ENCODE data around the gene IL17B.

Gene IL17B

DNA sequence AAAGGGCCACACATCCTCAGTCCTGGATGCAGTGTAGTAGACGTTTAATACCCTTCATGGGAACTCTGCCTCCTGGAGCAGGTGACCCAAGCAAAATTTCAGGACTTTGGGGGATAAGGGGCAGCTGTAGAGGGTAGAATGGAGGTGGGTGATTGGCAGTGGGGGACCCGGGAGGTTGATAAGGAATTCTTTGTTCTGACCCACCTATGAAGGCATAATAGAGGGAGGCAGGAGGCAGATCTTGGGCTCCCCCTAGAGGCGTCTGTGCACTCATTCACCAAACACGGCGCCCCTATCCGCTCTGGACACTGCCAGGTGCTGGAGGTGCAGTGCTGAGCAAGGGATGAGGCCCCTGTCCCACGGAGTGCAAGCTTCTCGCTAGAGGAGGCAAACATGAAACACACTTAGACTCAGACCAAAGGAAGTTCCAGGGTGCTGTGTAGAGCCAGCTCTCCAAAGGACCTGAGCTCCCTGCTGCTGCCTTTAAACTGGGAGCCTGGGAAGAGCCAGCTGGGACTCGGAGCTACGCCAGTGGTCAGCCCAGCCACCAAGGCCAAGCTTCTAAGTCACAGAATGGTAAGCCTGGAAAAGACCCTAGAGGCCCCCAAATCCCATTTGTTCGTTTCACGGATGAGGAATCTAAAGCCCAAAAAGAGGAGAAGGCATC is 7.7 kb downstream of the IL17B start:
- Histone ChIP-seq H3K9me3 (ENCODE audit: control insufficient read depth in 5 of 5, low read length in 5 of 5) (no peaks in the 10 kb centered on the region), H3K27me3 (ENCODE audit: control insufficient read depth in 5 of 5, insufficient read depth in 4 of 5, low read length in 5 of 5) (peaks cover 0 to 2% (median 0%) of the 10 kb centered on the region in 5 donors), H3K4me3 (ENCODE audit: low read depth in 1 of 5, low read length in 5 of 5) (no peak overlapping the region), H3K9ac (ENCODE audit: low read length in 5 of 5) (no peak overlapping the region), H3K36me3 (ENCODE audit: control insufficient read depth in 5 of 5, insufficient read depth in 5 of 5, low read length in 5 of 5) (no peaks in the 10 kb centered on the region), H3K4me1 (ENCODE audit: control insufficient read depth in 5 of 5, insufficient read depth in 5 of 5, low read length in 5 of 5) (peaks cover 0 to 17% (median 3%) of the 10 kb centered on the region in 5 donors), H3K27ac (ENCODE audit: low read depth, low read length) (no peak overlapping the region)

DNA sequence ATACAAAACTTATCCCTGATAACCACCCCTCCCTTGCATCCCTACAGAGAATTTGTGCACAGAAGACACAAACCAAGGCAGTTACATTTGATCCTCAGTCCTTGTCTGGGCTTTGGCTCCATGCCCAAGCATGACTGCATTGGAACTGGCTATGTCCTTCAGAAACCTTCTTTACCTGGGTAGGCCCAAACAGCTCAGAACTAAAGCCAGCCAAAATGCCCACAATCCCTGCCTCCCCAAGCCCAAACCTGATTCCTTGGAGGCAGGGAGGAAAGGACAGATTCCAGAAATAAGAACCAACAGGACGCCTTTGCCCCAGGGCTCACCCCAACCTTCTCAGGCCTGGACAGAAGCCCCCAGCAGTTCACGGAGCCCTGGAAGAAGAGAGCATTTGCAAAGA is 8.2 kb downstream of the IL17B start:
- H3K9ac ChIP-seq (ENCODE audit: low read length in 5 of 5): no peak overlapping the region
- H3K36me3 ChIP-seq (ENCODE audit: control insufficient read depth in 5 of 5, insufficient read depth in 5 of 5, low read length in 5 of 5): no peaks in the 10 kb centered on the region
- peaks cover 0 to 17% (median 3%) of the 10 kb centered on the region in 5 donors for H3K4me1 ChIP-seq (ENCODE audit: control insufficient read depth in 5 of 5, insufficient read depth in 5 of 5, low read length in 5 of 5)
- no peak overlapping the region for H3K4me3 ChIP-seq (ENCODE audit: low read depth in 1 of 5, low read length in 5 of 5)
- H3K27ac ChIP-seq (ENCODE audit: low read depth, low read length): no peak overlapping the region
- H3K27me3 ChIP-seq (ENCODE audit: control insufficient read depth in 5 of 5, insufficient read depth in 4 of 5, low read length in 5 of 5): peaks cover 0 to 2% (median 0%) of the 10 kb centered on the region in 5 donors
- H3K9me3 ChIP-seq (ENCODE audit: control insufficient read depth in 5 of 5, low read length in 5 of 5): no peaks in the 10 kb centered on the region

GRCh38 chr5:149367972-149368645 is 11.0 kb downstream of the IL17B start:
- no peak overlapping the region for H3K4me3 ChIP-seq (ENCODE audit: low read depth in 1 of 5, low read length in 5 of 5)
- H3K9me3 ChIP-seq (ENCODE audit: control insufficient read depth in 5 of 5, low read length in 5 of 5): no peaks in the 10 kb centered on the region
- H3K36me3 ChIP-seq (ENCODE audit: control insufficient read depth in 5 of 5, insufficient read depth in 5 of 5, low read length in 5 of 5): no peaks in the 10 kb centered on the region
- H3K27me3 ChIP-seq (ENCODE audit: control insufficient read depth in 5 of 5, insufficient read depth in 4 of 5, low read length in 5 of 5): peaks cover 0 to 2% (median 0%) of the 10 kb centered on the region in 5 donors
- no peak overlapping the region for H3K27ac ChIP-seq (ENCODE audit: low read depth, low read length)
- no peak overlapping the region for H3K9ac ChIP-seq (ENCODE audit: low read length in 5 of 5)
- H3K4me1 ChIP-seq (ENCODE audit: control insufficient read depth in 5 of 5, insufficient read depth in 5 of 5, low read length in 5 of 5): peaks cover 0 to 17% (median 3%) of the 10 kb centered on the region in 5 donors

DNA sequence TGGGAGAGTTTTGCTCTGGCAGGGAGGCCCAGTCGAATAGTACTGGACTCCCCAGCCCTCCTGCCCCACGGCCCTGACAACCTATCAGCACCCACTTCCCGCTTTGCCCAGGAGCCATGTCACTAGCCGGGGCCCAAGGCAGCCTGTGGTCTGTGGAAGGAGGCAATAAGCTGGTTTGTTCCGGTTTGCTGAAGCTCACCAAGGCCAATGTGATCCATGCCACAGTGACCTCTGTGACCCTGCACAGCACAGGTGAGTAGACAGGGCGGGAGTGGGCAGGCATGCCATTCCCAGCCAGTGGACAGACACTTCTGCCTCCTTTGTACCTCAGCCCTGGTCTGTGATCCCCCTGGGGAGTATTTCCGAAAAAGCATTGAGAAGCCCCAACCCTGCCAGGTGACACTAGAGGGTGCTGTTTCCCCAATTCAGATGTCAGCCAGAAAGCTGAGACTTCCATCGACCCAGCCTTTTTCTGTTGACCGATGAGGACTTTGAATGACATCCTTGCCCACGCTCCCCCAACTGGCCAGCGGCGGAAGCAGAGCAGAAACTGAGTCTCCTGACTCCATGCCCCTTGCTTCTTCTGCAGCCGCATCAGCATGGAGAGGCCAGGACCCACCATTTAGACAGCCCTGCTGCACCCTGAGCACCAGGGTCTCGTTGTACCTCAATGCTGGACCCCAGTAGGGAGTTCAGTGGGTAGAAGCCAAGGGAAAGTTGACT is 11.7 kb downstream of the IL17B start:
- Histone ChIP-seq H3K4me1 (ENCODE audit: control insufficient read depth in 5 of 5, insufficient read depth in 5 of 5, low read length in 5 of 5) (peaks cover 0 to 17% (median 3%) of the 10 kb centered on the region in 5 donors), H3K27ac (ENCODE audit: low read depth, low read length) (no peak overlapping the region), H3K27me3 (ENCODE audit: control insufficient read depth in 5 of 5, insufficient read depth in 4 of 5, low read length in 5 of 5) (peaks cover 0 to 2% (median 0%) of the 10 kb centered on the region in 5 donors), H3K9me3 (ENCODE audit: control insufficient read depth in 5 of 5, low read length in 5 of 5) (no peaks in the 10 kb centered on the region), H3K9ac (ENCODE audit: low read length in 5 of 5) (no peak overlapping the region), H3K4me3 (ENCODE audit: low read depth in 1 of 5, low read length in 5 of 5) (no peak overlapping the region), H3K36me3 (ENCODE audit: control insufficient read depth in 5 of 5, insufficient read depth in 5 of 5, low read length in 5 of 5) (no peaks in the 10 kb centered on the region)

GRCh38 chr5:149366169-149366729 is 12.8 kb downstream of the IL17B start:
- no peak overlapping the region for H3K4me3 ChIP-seq (ENCODE audit: low read depth in 1 of 5, low read length in 5 of 5)
- H3K36me3 ChIP-seq (ENCODE audit: control insufficient read depth in 5 of 5, insufficient read depth in 5 of 5, low read length in 5 of 5): no peaks in the 10 kb centered on the region
- H3K9ac ChIP-seq (ENCODE audit: low read length in 5 of 5): no peak overlapping the region
- H3K27ac ChIP-seq (ENCODE audit: low read depth, low read length): no peak overlapping the region
- no peaks in the 10 kb centered on the region for H3K27me3 ChIP-seq (ENCODE audit: control insufficient read depth in 5 of 5, insufficient read depth in 4 of 5, low read length in 5 of 5)
- no peaks in the 10 kb centered on the region for H3K9me3 ChIP-seq (ENCODE audit: control insufficient read depth in 5 of 5, low read length in 5 of 5)
- peaks cover 0 to 8% (median 2%) of the 10 kb centered on the region in 5 donors for H3K4me1 ChIP-seq (ENCODE audit: control insufficient read depth in 5 of 5, insufficient read depth in 5 of 5, low read length in 5 of 5)

DNA sequence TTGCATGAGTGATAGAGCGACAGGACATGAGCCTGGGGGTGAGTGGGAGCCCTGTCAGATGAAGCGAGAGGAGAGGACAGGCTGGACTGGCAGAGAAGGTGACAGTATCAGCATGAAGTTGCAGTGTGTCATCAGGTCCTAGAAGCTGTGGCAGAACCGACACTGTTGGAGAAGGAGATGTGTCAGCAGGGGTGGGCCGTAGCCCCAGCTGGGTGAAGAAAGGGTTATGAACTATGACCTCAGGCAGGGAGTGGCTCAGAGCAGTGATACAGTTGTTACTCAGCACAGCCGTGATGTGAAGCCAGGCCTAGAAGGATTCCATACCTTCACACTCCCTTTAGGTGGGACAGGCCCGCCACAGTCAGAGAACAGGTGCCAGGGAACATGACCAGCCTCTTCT is 13.7 kb downstream of the IL17B start:
- no peak overlapping the region for H3K9ac ChIP-seq (ENCODE audit: low read length in 5 of 5)
- H3K27me3 ChIP-seq (ENCODE audit: control insufficient read depth in 5 of 5, insufficient read depth in 4 of 5, low read length in 5 of 5): no peaks in the 10 kb centered on the region

DNA sequence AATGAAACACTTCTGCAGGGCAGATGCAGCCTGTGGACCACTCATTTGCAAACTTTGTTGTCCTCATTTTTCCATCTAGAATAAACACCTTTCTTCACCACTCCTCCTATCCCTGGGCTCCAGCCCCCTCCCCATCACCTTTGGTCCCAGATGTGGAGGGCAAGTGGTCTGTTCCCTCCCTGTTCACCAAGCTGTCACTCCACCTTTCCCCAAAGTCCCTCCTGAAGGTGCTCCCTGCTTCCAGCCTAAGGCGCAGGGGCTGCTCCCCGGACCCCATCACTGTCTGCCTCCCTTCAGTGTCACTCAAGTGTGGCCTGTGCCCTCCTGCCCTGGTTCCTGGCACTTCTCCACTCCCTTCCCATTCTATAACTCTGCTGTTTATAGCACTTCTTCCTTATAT is 14.4 kb downstream of the IL17B start:
- Histone ChIP-seq H3K9me3 (ENCODE audit: control insufficient read depth in 5 of 5, low read length in 5 of 5) (no peaks in the 10 kb centered on the region), H3K4me1 (ENCODE audit: control insufficient read depth in 5 of 5, insufficient read depth in 5 of 5, low read length in 5 of 5) (peaks cover 0 to 7% (median 0%) of the 10 kb centered on the region in 5 donors), H3K36me3 (ENCODE audit: control insufficient read depth in 5 of 5, insufficient read depth in 5 of 5, low read length in 5 of 5) (no peaks in the 10 kb centered on the region), H3K4me3 (ENCODE audit: low read depth in 1 of 5, low read length in 5 of 5) (no peak overlapping the region), H3K27me3 (ENCODE audit: control insufficient read depth in 5 of 5, insufficient read depth in 4 of 5, low read length in 5 of 5) (no peaks in the 10 kb centered on the region), H3K27ac (ENCODE audit: low read depth, low read length) (no peak overlapping the region), H3K9ac (ENCODE audit: low read length in 5 of 5) (no peak overlapping the region)

More for the DNA sequence above, 13.7 kb downstream of the IL17B start:
- no peak overlapping the region for H3K4me3 ChIP-seq (ENCODE audit: low read depth in 1 of 5, low read length in 5 of 5)
- H3K9me3 ChIP-seq (ENCODE audit: control insufficient read depth in 5 of 5, low read length in 5 of 5): no peaks in the 10 kb centered on the region
- H3K36me3 ChIP-seq (ENCODE audit: control insufficient read depth in 5 of 5, insufficient read depth in 5 of 5, low read length in 5 of 5): no peaks in the 10 kb centered on the region
- peaks cover 0 to 7% (median 0%) of the 10 kb centered on the region in 5 donors for H3K4me1 ChIP-seq (ENCODE audit: control insufficient read depth in 5 of 5, insufficient read depth in 5 of 5, low read length in 5 of 5)
- no peak overlapping the region for H3K27ac ChIP-seq (ENCODE audit: low read depth, low read length)

GRCh38 chr5:149363936-149364335 is 15.2 kb downstream of the IL17B start:
- no peak overlapping the region for H3K9ac ChIP-seq (ENCODE audit: low read length in 5 of 5)
- H3K36me3 ChIP-seq (ENCODE audit: control insufficient read depth in 5 of 5, insufficient read depth in 5 of 5, low read length in 5 of 5): no peaks in the 10 kb centered on the region
- H3K9me3 ChIP-seq (ENCODE audit: control insufficient read depth in 5 of 5, low read length in 5 of 5): no peaks in the 10 kb centered on the region
- H3K27me3 ChIP-seq (ENCODE audit: control insufficient read depth in 5 of 5, insufficient read depth in 4 of 5, low read length in 5 of 5): no peaks in the 10 kb centered on the region
- no peak overlapping the region for H3K4me3 ChIP-seq (ENCODE audit: low read depth in 1 of 5, low read length in 5 of 5)
- H3K27ac ChIP-seq (ENCODE audit: low read depth, low read length): no peak overlapping the region
- peaks cover 0 to 7% (median 3%) of the 10 kb centered on the region in 5 donors for H3K4me1 ChIP-seq (ENCODE audit: control insufficient read depth in 5 of 5, insufficient read depth in 5 of 5, low read length in 5 of 5)

GRCh38 chr5:149363358-149363757 is 15.7 kb downstream of the IL17B start:
- no peak overlapping the region for H3K27ac ChIP-seq (ENCODE audit: low read depth, low read length)
- no peaks in the 10 kb centered on the region for H3K36me3 ChIP-seq (ENCODE audit: control insufficient read depth in 5 of 5, insufficient read depth in 5 of 5, low read length in 5 of 5)
- no peaks in the 10 kb centered on the region for H3K27me3 ChIP-seq (ENCODE audit: control insufficient read depth in 5 of 5, insufficient read depth in 4 of 5, low read length in 5 of 5)
- H3K4me3 ChIP-seq (ENCODE audit: low read depth in 1 of 5, low read length in 5 of 5): no peak overlapping the region
- no peak overlapping the region for H3K9ac ChIP-seq (ENCODE audit: low read length in 5 of 5)
- H3K9me3 ChIP-seq (ENCODE audit: control insufficient read depth in 5 of 5, low read length in 5 of 5): no peaks in the 10 kb centered on the region
- peaks cover 2 to 9% (median 5%) of the 10 kb centered on the region in 5 donors for H3K4me1 ChIP-seq (ENCODE audit: control insufficient read depth in 5 of 5, insufficient read depth in 5 of 5, low read length in 5 of 5)

- Histone ChIP-seq H3K36me3 (ENCODE audit: control insufficient read depth in 5 of 5, insufficient read depth in 5 of 5, low read length in 5 of 5) (no peaks in the 10 kb centered on the region), H3K4me1 (ENCODE audit: control insufficient read depth in 5 of 5, insufficient read depth in 5 of 5, low read length in 5 of 5) (peaks cover 7 to 14% (median 10%) of the 10 kb centered on the region in 5 donors), H3K9ac (ENCODE audit: low read length in 5 of 5) (no peak overlapping the region), H3K27ac (ENCODE audit: low read depth, low read length) (no peak overlapping the region), H3K9me3 (ENCODE audit: control insufficient read depth in 5 of 5, low read length in 5 of 5) (no peaks in the 10 kb centered on the region), H3K4me3 (ENCODE audit: low read depth in 1 of 5, low read length in 5 of 5) (no peak overlapping the region), H3K27me3 (ENCODE audit: control insufficient read depth in 5 of 5, insufficient read depth in 4 of 5, low read length in 5 of 5) (no peaks in the 10 kb centered on the region)
These were observed 16.6 kb downstream of the IL17B start for GRCh38 chr5:149362541-149362940.
